Thymus (tissue), 11 donors: ENCODE results near the gene PRIM2. TPM values are rescaled to one million over a fixed set of nuclear protein-coding genes. Genes with fewer than 3 reads are reported as not detected.
"Not testable (repeated sequence)": the region's sequence is repeated elsewhere in the genome, so short reads cannot be mapped to it uniquely, and the experiment has no call there.

Experiments
- DNase-seq, 9 donors: peaks; one replicate each; pipeline ENCODE4 v3.0.0-alpha.2; 2013; ENCODE audit warnings: low spot score in 9 of 9, low read depth in 6 of 9, missing footprints in 1 of 9
- H3K27ac ChIP-seq, 2 donors: one replicate each; pipeline ENCODE4 v1.5.1; 2013; ENCODE audit warnings: control low read depth in 1 of 2, low read depth in 1 of 2, low read length in 1 of 2, mild to moderate bottlenecking in 1 of 2, moderate library complexity in 1 of 2
- H3K27me3 ChIP-seq, 2 donors: one replicate each; pipeline ENCODE4 v1.5.1; 2013; ENCODE audit warnings: low read length in 1 of 2; ENCODE audit not compliant: control insufficient read depth in 2 of 2, insufficient read depth in 1 of 2
- H3K36me3 ChIP-seq, 2 donors: one replicate each; pipeline ENCODE4 v1.5.1; 2013; ENCODE audit warnings: low read length in 1 of 2, mild to moderate bottlenecking in 1 of 2, moderate library complexity in 1 of 2; ENCODE audit not compliant: control insufficient read depth in 2 of 2, insufficient read depth in 2 of 2
- H3K4me1 ChIP-seq, 2 donors: one replicate each; pipeline ENCODE4 v1.5.1; 2013; ENCODE audit warnings: low read length in 2 of 2; ENCODE audit not compliant: control insufficient read depth in 2 of 2, insufficient read depth in 2 of 2
- H3K4me3 ChIP-seq, 2 donors: one replicate each; pipeline ENCODE4 v1.5.1; 2013; ENCODE audit warnings: low read length in 2 of 2, control low read depth in 1 of 2, mild to moderate bottlenecking in 1 of 2
- H3K9me3 ChIP-seq, 2 donors: one replicate each; pipeline ENCODE4 v1.5.1; 2013; ENCODE audit warnings: low read length in 1 of 2, mild to moderate bottlenecking in 1 of 2; ENCODE audit not compliant: control insufficient read depth in 2 of 2, insufficient read depth in 1 of 2
- WGBS: extraction: QIAGEN DNeasy Blood & Tissue Kit; methylation state at CpG from one replicate; pipeline ENCODE4 v1.1.7; 2013; 5-methylcytosine and 5-hydroxymethylcytosine counted together
- polyA plus RNA-seq: library from polyadenylated mRNA; stranded (reverse); fragments of 200-250 nt; gene quantifications from one replicate; pipeline ENCODE4 v1.2.3, GENCODE V29; 2013
- total RNA-seq: library from RNA; stranded (reverse); fragments of 120-200 nt; gene quantifications from one replicate; pipeline ENCODE4 v1.2.4, GENCODE V29; 2013
- donor health status: healthy.

PRIM2 gene
- total and polyA plus RNA-seq, 2 donors, result 9.7 to 34.2 TPM

DNA sequence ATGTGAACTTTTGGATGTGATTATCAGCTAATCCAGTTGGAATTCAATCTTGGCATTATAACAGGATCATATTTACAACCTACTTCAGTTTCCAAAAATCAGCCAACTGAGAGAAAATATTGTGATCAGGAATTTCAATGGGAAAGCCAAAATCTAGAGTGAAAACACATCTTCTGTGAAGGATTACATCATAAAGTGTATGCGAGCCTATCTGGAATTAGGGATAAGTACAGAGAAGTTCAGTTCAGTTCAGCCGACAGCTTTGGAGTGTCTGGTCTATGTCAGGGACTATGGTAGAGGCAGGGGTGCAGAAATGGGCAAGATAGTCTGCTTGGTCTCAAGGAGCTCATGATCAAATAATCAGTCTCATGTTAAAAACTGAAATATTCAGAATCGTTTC lies 12.3 kb upstream of the PRIM2 start:
- H3K27ac ChIP-seq, result no peak overlapping the region
- DNase-seq, result no peak
- WGBS, result 85% methylated on average over 3 of the region's 3 CpGs
- no peak overlapping the region for H3K4me3 ChIP-seq
- no peaks in the 10 kb centered on the region for H3K36me3 ChIP-seq
- H3K4me1 ChIP-seq, result no peaks in the 10 kb centered on the region
- no peaks in the 10 kb centered on the region for H3K27me3 ChIP-seq
- no peaks in the 10 kb centered on the region for H3K9me3 ChIP-seq

- no peaks in the 10 kb centered on the region for H3K27me3 ChIP-seq
- no peak overlapping the region for H3K4me3 ChIP-seq
- H3K4me1 ChIP-seq, result no peaks in the 10 kb centered on the region
- H3K27ac ChIP-seq, result no peak overlapping the region
- H3K9me3 ChIP-seq, result peaks cover 0 to 3% of the 10 kb centered on the region in 2 donors
- 94% methylated on average over 2 of the region's 2 CpGs for WGBS
- no peak for DNase-seq
- no peaks in the 10 kb centered on the region for H3K36me3 ChIP-seq
Observed at GRCh38 chr6:57305761-57306160, 11.7 kb upstream of the PRIM2 start.

DNA sequence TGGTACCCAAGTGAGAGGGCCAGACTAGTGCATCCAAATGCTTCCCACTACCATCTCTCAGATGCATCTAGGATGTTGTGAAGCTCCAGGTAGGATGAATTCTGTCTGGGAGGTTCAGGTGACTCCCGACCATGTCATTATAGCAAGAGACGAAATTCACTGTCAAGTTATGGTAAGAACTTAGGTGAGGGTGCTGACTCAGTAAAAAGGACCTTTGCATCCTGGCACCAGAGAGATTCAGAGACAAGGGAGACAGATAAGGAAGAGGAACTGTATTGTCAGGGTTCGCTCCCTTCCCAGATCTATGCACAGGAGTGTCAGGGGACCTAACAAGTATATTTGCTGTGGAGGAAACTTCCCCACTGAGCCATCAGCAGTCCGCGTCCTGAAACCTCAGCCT lies 11.2 kb upstream of the PRIM2 start:
- H3K4me3 ChIP-seq, result no peak overlapping the region
- H3K27me3 ChIP-seq, result no peaks in the 10 kb centered on the region
- H3K9me3 ChIP-seq, result peaks cover 0 to 4% of the 10 kb centered on the region in 2 donors
- WGBS, result 81% methylated on average over 5 of the region's 5 CpGs
- no peaks in the 10 kb centered on the region for H3K36me3 ChIP-seq
- H3K27ac ChIP-seq, result no peak overlapping the region
- DNase-seq, result no peak
- H3K4me1 ChIP-seq, result no peaks in the 10 kb centered on the region

- H3K4me1 ChIP-seq, result no peaks in the 10 kb centered on the region
- H3K27me3 ChIP-seq, result no peaks in the 10 kb centered on the region
- DNase-seq, result no peak
- H3K4me3 ChIP-seq, result no peak overlapping the region
- peaks cover 0 to 4% of the 10 kb centered on the region in 2 donors for H3K9me3 ChIP-seq
- no peak overlapping the region for H3K27ac ChIP-seq
- 100% methylated on average over 1 of the region's 1 CpG for WGBS
- no peaks in the 10 kb centered on the region for H3K36me3 ChIP-seq
Observed at GRCh38 chr6:57307850-57308249, 9.6 kb upstream of the PRIM2 start.

- not testable (repeated sequence) for H3K4me3 ChIP-seq, H3K36me3 ChIP-seq, DNase-seq, H3K4me1 ChIP-seq, H3K9me3 ChIP-seq, H3K27me3 ChIP-seq, H3K27ac ChIP-seq
- WGBS, result 100% methylated on average over 2 of the region's 3 CpGs
Observed at GRCh38 chr6:57308755-57309154, 8.7 kb upstream of the PRIM2 start.

- H3K36me3 ChIP-seq, DNase-seq, H3K27me3 ChIP-seq, H3K4me1 ChIP-seq, H3K4me3 ChIP-seq, H3K27ac ChIP-seq, H3K9me3 ChIP-seq: not testable (repeated sequence)
- WGBS, result 92% methylated on average over 21 of the region's 21 CpGs
Observed at GRCh38 chr6:57310095-57310816, 7.2 kb upstream of the PRIM2 start.

GRCh38 chr6:57310817-57311157 lies 6.6 kb upstream of the PRIM2 start:
- no peak overlapping the region for H3K4me3 ChIP-seq
- H3K27ac ChIP-seq, result no peak overlapping the region
- peaks cover 0 to 4% of the 10 kb centered on the region in 2 donors for H3K9me3 ChIP-seq
- no peaks in the 10 kb centered on the region for H3K27me3 ChIP-seq
- H3K4me1 ChIP-seq, result no peaks in the 10 kb centered on the region
- no peak for DNase-seq
- no peaks in the 10 kb centered on the region for H3K36me3 ChIP-seq
- WGBS, result 97% methylated on average over 24 of the region's 24 CpGs

DNA sequence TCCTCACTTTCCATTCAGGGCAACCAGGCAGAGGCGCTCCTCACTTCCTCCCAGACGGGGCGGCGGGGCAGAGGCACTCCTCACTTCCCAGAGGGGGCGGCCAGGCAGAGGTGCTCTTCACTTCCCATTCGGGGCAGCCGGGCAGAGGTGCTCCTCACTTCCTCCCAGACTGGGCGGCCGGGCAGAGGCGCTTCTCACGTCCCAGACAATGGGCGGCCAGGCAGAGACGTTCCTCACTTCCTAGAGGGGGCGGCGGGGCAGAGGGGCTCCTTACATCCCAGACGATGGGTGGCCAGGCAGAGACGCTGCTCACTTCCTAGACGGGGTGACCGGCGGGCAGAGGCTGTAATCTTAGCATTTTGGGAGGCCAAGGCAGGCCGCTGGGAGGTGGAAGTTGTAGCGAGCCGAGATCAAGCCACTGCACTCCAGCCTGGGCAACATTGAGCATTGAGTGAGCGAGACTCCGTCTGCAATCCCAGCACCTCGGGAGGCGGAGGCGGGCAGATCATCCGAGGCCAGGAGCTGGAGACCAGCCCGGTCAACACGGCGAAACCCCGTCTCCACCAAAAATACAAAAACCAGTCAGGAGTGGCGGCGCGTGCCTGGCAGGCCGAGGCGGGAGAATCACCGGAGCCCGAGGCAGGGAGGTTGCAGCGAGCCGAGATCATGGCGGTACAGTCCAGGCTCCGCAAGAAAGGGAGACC lies 6.0 kb upstream of the PRIM2 start:
- H3K9me3 ChIP-seq, H3K27ac ChIP-seq, H3K4me1 ChIP-seq, DNase-seq, H3K36me3 ChIP-seq, H3K27me3 ChIP-seq, H3K4me3 ChIP-seq: not testable (repeated sequence)
- WGBS, result 98% methylated on average over 44 of the region's 44 CpGs

- 73% methylated on average over 3 of the region's 3 CpGs for WGBS
- H3K27ac ChIP-seq, result no peak overlapping the region
Observed at GRCh38 chr6:57312004-57312345, 5.5 kb upstream of the PRIM2 start.

More at GRCh38 chr6:57312004-57312345, 5.5 kb upstream of the PRIM2 start:
- no peak overlapping the region for H3K4me3 ChIP-seq
- H3K36me3 ChIP-seq, result no peaks in the 10 kb centered on the region
- no peaks in the 10 kb centered on the region for H3K27me3 ChIP-seq
- no peak for DNase-seq
- peaks cover 0 to 4% of the 10 kb centered on the region in 2 donors for H3K9me3 ChIP-seq
- H3K4me1 ChIP-seq, result peaks cover 0 to 4% of the 10 kb centered on the region in 2 donors
